Measurements from ENCODE around the gene CCR3.
A peak's percentile ranks its signal among the peaks of the same experiment; 100 is the strongest.

CCR3 gene

DNA sequence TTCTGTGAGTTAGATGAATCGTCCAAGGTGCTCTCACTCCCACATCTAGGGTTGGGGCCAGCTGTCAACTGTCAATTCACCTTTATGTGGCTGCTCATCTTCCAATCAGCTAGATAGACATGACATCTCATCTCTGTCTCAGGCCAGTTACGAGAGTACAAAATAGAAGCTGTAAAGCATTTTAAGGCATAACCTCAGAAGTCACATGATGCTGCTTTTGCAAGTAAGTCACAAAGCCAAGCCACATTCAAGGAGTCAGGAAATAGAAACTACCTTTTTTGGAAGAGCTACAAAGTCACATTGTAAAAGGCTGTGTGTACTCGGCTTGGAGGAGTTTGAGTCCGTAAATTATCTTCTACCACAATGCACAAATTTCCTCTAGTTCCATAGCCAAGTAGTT lies 29.1 kb upstream of the CCR3 start:
- H2BK12ac ChIP-seq (ENCODE audit: low read length) = no peak overlapping the region
- no peak overlapping the region for H4K91ac ChIP-seq (ENCODE audit: low read depth, low read length, poor library complexity)
- no peak overlapping the region for H3K4ac ChIP-seq (ENCODE audit: low read length)
- no peaks in the 10 kb centered on the region for H3K36me3 ChIP-seq (replicated peaks in 1 of 2; ENCODE audit: control insufficient read depth in 2 of 2, insufficient read depth in 2 of 2, low read length in 2 of 2)
- H2AK5ac ChIP-seq (ENCODE audit: low read depth, low read length) = no peak overlapping the region
- H3K4me3 ChIP-seq (ENCODE audit: low read length in 2 of 2) = no peak overlapping the region
- H3K27ac ChIP-seq (replicated peaks; ENCODE audit: low read length) = no peak overlapping the region
- H3K23ac ChIP-seq (ENCODE audit: low read depth, low read length, poor library complexity) = no peak overlapping the region
- H3K18ac ChIP-seq (ENCODE audit: low read length) = no peak overlapping the region
- no peaks in the 10 kb centered on the region for H3K27me3 ChIP-seq (ENCODE audit: control insufficient read depth in 3 of 3, insufficient read depth in 3 of 3, low read depth in 1 of 3, low read length in 3 of 3)
- no peaks in the 10 kb centered on the region for H3K79me1 ChIP-seq (ENCODE audit: low read depth, low read length)
- no peak overlapping the region for H2BK5ac ChIP-seq (ENCODE audit: low read length)
- H2BK15ac ChIP-seq (ENCODE audit: low read length) = no peak overlapping the region
- no peaks in the 10 kb centered on the region for H3K9me3 ChIP-seq (replicated peaks in 1 of 2; ENCODE audit: control insufficient read depth in 2 of 2, insufficient read depth in 1 of 2, low read depth in 1 of 2, low read length in 2 of 2)
- no peak overlapping the region for H2BK120ac ChIP-seq (ENCODE audit: low read depth, low read length)
- H3K4me1 ChIP-seq (ENCODE audit: control insufficient read depth in 2 of 2, insufficient read depth in 1 of 2, low read depth in 1 of 2, low read length in 2 of 2) = no peaks in the 10 kb centered on the region
- no peak overlapping the region for H3K4me2 ChIP-seq (ENCODE audit: insufficient read depth, low read length, poor library complexity, severe bottlenecking)
- WGBS, 2 donors (ENCODE audit: extremely low coverage in 2 of 2, insufficient read length in 2 of 2, insufficient replicate concordance in 1 of 2) = no CpG with 5 or more reads among the region's 4 CpGs
- no peak overlapping the region for H2AFZ ChIP-seq (ENCODE audit: low read length)
- DNase-seq (ENCODE audit: low spot score) = no peak
- H4K8ac ChIP-seq (ENCODE audit: low read depth, low read length) = no peak overlapping the region
- H3K14ac ChIP-seq (ENCODE audit: low read length) = no peak overlapping the region
- no peak overlapping the region for H3K9ac ChIP-seq (ENCODE audit: low read depth, low read length, poor library complexity)

- H2BK15ac ChIP-seq (ENCODE audit: low read length) = no peak overlapping the region
- peak; percentile 14 for DNase-seq (ENCODE audit: low spot score)
- no peak overlapping the region for H3K14ac ChIP-seq (ENCODE audit: low read length)
- no peak overlapping the region for H3K27ac ChIP-seq (replicated peaks; ENCODE audit: low read length)
- no peak overlapping the region for H4K8ac ChIP-seq (ENCODE audit: low read depth, low read length)
- H3K4ac ChIP-seq (ENCODE audit: low read length) = no peak overlapping the region
- no peak overlapping the region for H3K4me2 ChIP-seq (ENCODE audit: insufficient read depth, low read length, poor library complexity, severe bottlenecking)
- no peak overlapping the region for H3K18ac ChIP-seq (ENCODE audit: low read length)
- no peak overlapping the region for H3K23ac ChIP-seq (ENCODE audit: low read depth, low read length, poor library complexity)
- H3K79me1 ChIP-seq (ENCODE audit: low read depth, low read length) = no peaks in the 10 kb centered on the region
- no peak overlapping the region for H2BK5ac ChIP-seq (ENCODE audit: low read length)
- WGBS, 2 donors (ENCODE audit: extremely low coverage in 2 of 2, insufficient read length in 2 of 2, insufficient replicate concordance in 1 of 2) = no CpG with 5 or more reads among the region's 1 CpG
- no peak overlapping the region for H2AFZ ChIP-seq (ENCODE audit: low read length)
- H3K4me3 ChIP-seq (ENCODE audit: low read length in 2 of 2) = no peak overlapping the region
- H3K9ac ChIP-seq (ENCODE audit: low read depth, low read length, poor library complexity) = no peak overlapping the region
- H2AK5ac ChIP-seq (ENCODE audit: low read depth, low read length) = no peak overlapping the region
- no peaks in the 10 kb centered on the region for H3K9me3 ChIP-seq (replicated peaks in 1 of 2; ENCODE audit: control insufficient read depth in 2 of 2, insufficient read depth in 1 of 2, low read depth in 1 of 2, low read length in 2 of 2)
- no peak overlapping the region for H2BK120ac ChIP-seq (ENCODE audit: low read depth, low read length)
- no peaks in the 10 kb centered on the region for H3K4me1 ChIP-seq (ENCODE audit: control insufficient read depth in 2 of 2, insufficient read depth in 1 of 2, low read depth in 1 of 2, low read length in 2 of 2)
- H3K27me3 ChIP-seq (ENCODE audit: control insufficient read depth in 3 of 3, insufficient read depth in 3 of 3, low read depth in 1 of 3, low read length in 3 of 3) = no peaks in the 10 kb centered on the region
- H3K36me3 ChIP-seq (replicated peaks in 1 of 2; ENCODE audit: control insufficient read depth in 2 of 2, insufficient read depth in 2 of 2, low read length in 2 of 2) = no peaks in the 10 kb centered on the region
- no peak overlapping the region for H2BK12ac ChIP-seq (ENCODE audit: low read length)
- H4K91ac ChIP-seq (ENCODE audit: low read depth, low read length, poor library complexity) = no peak overlapping the region
These were observed 27.4 kb upstream of the CCR3 start for GRCh38 chr3:46214751-46215352.

DNA sequence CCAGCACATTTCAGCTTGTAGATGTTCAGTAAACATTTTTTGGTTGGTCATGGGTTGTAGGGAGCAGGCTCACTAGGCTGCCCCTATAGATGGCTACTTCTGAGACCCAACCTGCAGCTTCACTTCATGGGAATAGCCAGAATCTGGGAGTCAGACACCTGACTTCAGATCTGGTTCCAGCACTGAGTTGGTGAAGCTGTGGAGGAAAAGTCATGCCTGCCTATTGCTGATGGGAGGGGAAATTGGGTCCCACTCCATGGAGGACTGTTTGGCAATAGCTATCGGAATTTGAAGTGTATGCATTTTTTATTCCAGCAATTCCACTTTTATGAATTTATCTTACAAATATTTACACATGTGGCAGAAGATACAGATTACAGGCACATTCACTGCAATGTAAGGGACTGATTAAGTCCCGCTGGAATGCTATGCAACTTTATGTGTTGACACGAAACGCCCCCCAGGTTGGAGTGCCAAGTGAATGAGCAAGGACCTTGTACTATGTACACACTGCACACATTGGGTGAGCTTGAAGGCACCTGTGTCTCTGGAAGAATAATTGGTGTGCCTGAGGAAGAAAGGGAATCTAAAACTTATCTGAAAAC lies 26.3 kb upstream of the CCR3 start:
- H2BK15ac ChIP-seq (ENCODE audit: low read length) = no peak overlapping the region
- H2AFZ ChIP-seq (ENCODE audit: low read length) = no peak overlapping the region
- no peak overlapping the region for H3K4me3 ChIP-seq (ENCODE audit: low read length in 2 of 2)
- no peak overlapping the region for H3K4me2 ChIP-seq (ENCODE audit: insufficient read depth, low read length, poor library complexity, severe bottlenecking)
- no peak overlapping the region for H3K14ac ChIP-seq (ENCODE audit: low read length)
- H3K36me3 ChIP-seq (replicated peaks in 1 of 2; ENCODE audit: control insufficient read depth in 2 of 2, insufficient read depth in 2 of 2, low read length in 2 of 2) = no peaks in the 10 kb centered on the region
- H2AK5ac ChIP-seq (ENCODE audit: low read depth, low read length) = no peak overlapping the region
- H3K18ac ChIP-seq (ENCODE audit: low read length) = no peak overlapping the region
- WGBS, 2 donors (ENCODE audit: extremely low coverage in 2 of 2, insufficient read length in 2 of 2, insufficient replicate concordance in 1 of 2) = no CpG with 5 or more reads among the region's 4 CpGs
- no peak overlapping the region for H3K23ac ChIP-seq (ENCODE audit: low read depth, low read length, poor library complexity)
- H3K79me1 ChIP-seq (ENCODE audit: low read depth, low read length) = no peaks in the 10 kb centered on the region
- H3K4ac ChIP-seq (ENCODE audit: low read length) = no peak overlapping the region
- no peak overlapping the region for H2BK12ac ChIP-seq (ENCODE audit: low read length)
- H3K4me1 ChIP-seq (ENCODE audit: control insufficient read depth in 2 of 2, insufficient read depth in 1 of 2, low read depth in 1 of 2, low read length in 2 of 2) = no peaks in the 10 kb centered on the region
- no peak overlapping the region for H3K9ac ChIP-seq (ENCODE audit: low read depth, low read length, poor library complexity)
- H3K27ac ChIP-seq (replicated peaks; ENCODE audit: low read length) = no peak overlapping the region
- H3K9me3 ChIP-seq (replicated peaks in 1 of 2; ENCODE audit: control insufficient read depth in 2 of 2, insufficient read depth in 1 of 2, low read depth in 1 of 2, low read length in 2 of 2) = no peaks in the 10 kb centered on the region
- H3K27me3 ChIP-seq (ENCODE audit: control insufficient read depth in 3 of 3, insufficient read depth in 3 of 3, low read depth in 1 of 3, low read length in 3 of 3) = no peaks in the 10 kb centered on the region
- no peak for DNase-seq (ENCODE audit: low spot score)
- no peak overlapping the region for H2BK120ac ChIP-seq (ENCODE audit: low read depth, low read length)
- no peak overlapping the region for H2BK5ac ChIP-seq (ENCODE audit: low read length)
- H4K91ac ChIP-seq (ENCODE audit: low read depth, low read length, poor library complexity) = no peak overlapping the region
- no peak overlapping the region for H4K8ac ChIP-seq (ENCODE audit: low read depth, low read length)

- Histone ChIP-seq H3K23ac (ENCODE audit: low read depth, low read length, poor library complexity) (no peak overlapping the region), H3K4me2 (ENCODE audit: insufficient read depth, low read length, poor library complexity, severe bottlenecking) (no peak overlapping the region), H2BK15ac (ENCODE audit: low read length) (no peak overlapping the region), H3K36me3 (replicated peaks in 1 of 2; ENCODE audit: control insufficient read depth in 2 of 2, insufficient read depth in 2 of 2, low read length in 2 of 2) (no peaks in the 10 kb centered on the region), H3K9ac (ENCODE audit: low read depth, low read length, poor library complexity) (no peak overlapping the region), H3K27me3 (ENCODE audit: control insufficient read depth in 3 of 3, insufficient read depth in 3 of 3, low read depth in 1 of 3, low read length in 3 of 3) (no peaks in the 10 kb centered on the region), H4K8ac (ENCODE audit: low read depth, low read length) (no peak overlapping the region), H2BK120ac (ENCODE audit: low read depth, low read length) (no peak overlapping the region), H2BK12ac (ENCODE audit: low read length) (no peak overlapping the region), H4K91ac (ENCODE audit: low read depth, low read length, poor library complexity) (no peak overlapping the region), H3K79me1 (ENCODE audit: low read depth, low read length) (no peaks in the 10 kb centered on the region), H2AFZ (ENCODE audit: low read length) (no peak overlapping the region), H3K4ac (ENCODE audit: low read length) (no peak overlapping the region), H2AK5ac (ENCODE audit: low read depth, low read length) (no peak overlapping the region), H2BK5ac (ENCODE audit: low read length) (no peak overlapping the region), H3K4me1 (ENCODE audit: control insufficient read depth in 2 of 2, insufficient read depth in 1 of 2, low read depth in 1 of 2, low read length in 2 of 2) (no peaks in the 10 kb centered on the region), H3K27ac (replicated peaks; ENCODE audit: low read length) (no peak overlapping the region), H3K9me3 (replicated peaks in 1 of 2; ENCODE audit: control insufficient read depth in 2 of 2, insufficient read depth in 1 of 2, low read depth in 1 of 2, low read length in 2 of 2) (no peaks in the 10 kb centered on the region), H3K14ac (ENCODE audit: low read length) (no peak overlapping the region), H3K4me3 (ENCODE audit: low read length in 2 of 2) (no peak overlapping the region), H3K18ac (ENCODE audit: low read length) (no peak overlapping the region)
- no peak for DNase-seq (ENCODE audit: low spot score)
- whole genome bisulfite sequencing, 2 donors (ENCODE audit: extremely low coverage in 2 of 2, insufficient read length in 2 of 2, insufficient replicate concordance in 1 of 2) = no CpG with 5 or more reads among the region's 2 CpGs
These were observed 24.0 kb upstream of the CCR3 start for GRCh38 chr3:46218196-46218709.

Data from neuronal stem cell (in vitro differentiated cells).